Fibroblast of the aortic adventitia (primary cell): ENCODE measurements around the gene CD55. TPM values are rescaled to one million over a fixed set of nuclear protein-coding genes. Genes with fewer than 3 reads are reported as not detected.

Source experiments
- DNase-seq: peaks from one replicate; pipeline ENCODE4 v3.0.0-alpha.2; 2010; ENCODE audit warnings: low read depth
- H3K4me3 ChIP-seq: 2 replicates; pipeline ENCODE4 v1.5.1; 2011; ENCODE audit warnings: low read depth, mild to moderate bottlenecking, control low read depth, low read length, moderate library complexity
- total RNA-seq: library from RNA; depleted of rRNA; stranded (reverse); fragments of >200 nt; gene quantifications from 2 replicates; pipeline ENCODE4 v1.2.3, GENCODE V29; 2012; ENCODE audit warnings: low replicate concordance
- TF ChIP-seq, protein P1 (sequence below): IDR thresholded peaks from 2 replicates; pipeline ENCODE4 v1.5.1; 2011; ENCODE audit warnings: mild to moderate bottlenecking, low read length, control low read depth, inconsistent platforms; ENCODE audit not compliant: insufficient read depth

The CD55 gene
- total RNA-seq, 1 donor: 34.0 TPM

GRCh38 chr1:207405814-207406213 is 84.3 kb downstream of the CD55 start:
- TF ChIP-seq, protein P1, sequence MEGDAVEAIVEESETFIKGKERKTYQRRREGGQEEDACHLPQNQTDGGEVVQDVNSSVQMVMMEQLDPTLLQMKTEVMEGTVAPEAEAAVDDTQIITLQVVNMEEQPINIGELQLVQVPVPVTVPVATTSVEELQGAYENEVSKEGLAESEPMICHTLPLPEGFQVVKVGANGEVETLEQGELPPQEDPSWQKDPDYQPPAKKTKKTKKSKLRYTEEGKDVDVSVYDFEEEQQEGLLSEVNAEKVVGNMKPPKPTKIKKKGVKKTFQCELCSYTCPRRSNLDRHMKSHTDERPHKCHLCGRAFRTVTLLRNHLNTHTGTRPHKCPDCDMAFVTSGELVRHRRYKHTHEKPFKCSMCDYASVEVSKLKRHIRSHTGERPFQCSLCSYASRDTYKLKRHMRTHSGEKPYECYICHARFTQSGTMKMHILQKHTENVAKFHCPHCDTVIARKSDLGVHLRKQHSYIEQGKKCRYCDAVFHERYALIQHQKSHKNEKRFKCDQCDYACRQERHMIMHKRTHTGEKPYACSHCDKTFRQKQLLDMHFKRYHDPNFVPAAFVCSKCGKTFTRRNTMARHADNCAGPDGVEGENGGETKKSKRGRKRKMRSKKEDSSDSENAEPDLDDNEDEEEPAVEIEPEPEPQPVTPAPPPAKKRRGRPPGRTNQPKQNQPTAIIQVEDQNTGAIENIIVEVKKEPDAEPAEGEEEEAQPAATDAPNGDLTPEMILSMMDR: no peak
- no peak overlapping the region for H3K4me3 ChIP-seq
- DNase-seq: no peak

DNA sequence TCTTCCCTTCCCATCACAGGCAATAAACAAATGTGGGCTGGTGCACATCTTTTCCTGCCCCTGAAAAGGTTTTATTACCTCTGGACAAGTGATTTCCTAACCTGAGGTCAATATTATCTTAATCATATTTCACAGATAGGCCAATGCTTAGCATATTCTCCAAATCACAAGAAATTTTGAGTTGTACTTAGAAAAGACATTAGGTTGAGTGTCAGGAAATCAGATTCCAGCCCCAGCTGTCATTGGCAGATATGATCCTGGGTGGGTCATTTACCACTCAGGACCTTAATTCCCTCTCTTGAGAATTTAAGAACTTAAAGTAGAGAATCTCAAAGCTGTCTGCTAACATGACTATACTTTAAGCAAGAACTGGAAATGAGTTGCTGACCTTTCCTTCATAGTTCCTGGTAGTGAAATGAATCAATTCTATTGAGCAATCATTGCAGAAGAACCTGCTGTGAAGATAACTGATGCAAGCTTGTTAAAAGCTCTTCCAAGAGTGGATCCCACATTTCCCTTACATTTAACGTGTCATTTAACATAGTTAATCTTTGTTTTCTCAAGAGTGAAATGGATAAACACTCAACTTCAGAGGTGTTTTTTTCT is 86.3 kb downstream of the CD55 start:
- DNase-seq: peak; percentile 39
- TF ChIP-seq, protein P1: no peak

More for the DNA sequence above, 86.3 kb downstream of the CD55 start:
- H3K4me3 ChIP-seq: no peak overlapping the region

Other genes starting within 250 kb of the CD55 start
- not detected in 2 replicates for gene C4BPB, start 232.8 kb upstream of the CD55 start, total RNA-seq
- gene C4BPA, start 217.4 kb upstream of the CD55 start, total RNA-seq: not detected in 2 replicates
- not detected in 2 replicates for gene CR2, start 132.7 kb downstream of the CD55 start, total RNA-seq
- not detected in 2 replicates for gene CR1, start 174.5 kb downstream of the CD55 start, total RNA-seq